Subcutaneous preadipocyte (primary cell): ENCODE results near the gene SYTL2. TPM values are rescaled to one million over a fixed set of nuclear protein-coding genes. Genes with fewer than 3 reads are reported as not detected.

Experiments
- total RNA-seq: library from RNA; depleted of rRNA; stranded (reverse); fragments of >200 nt; gene quantifications from 2 replicates; pipeline ENCODE4 v1.2.3, GENCODE V29; 2012

Gene SYTL2, protein sequence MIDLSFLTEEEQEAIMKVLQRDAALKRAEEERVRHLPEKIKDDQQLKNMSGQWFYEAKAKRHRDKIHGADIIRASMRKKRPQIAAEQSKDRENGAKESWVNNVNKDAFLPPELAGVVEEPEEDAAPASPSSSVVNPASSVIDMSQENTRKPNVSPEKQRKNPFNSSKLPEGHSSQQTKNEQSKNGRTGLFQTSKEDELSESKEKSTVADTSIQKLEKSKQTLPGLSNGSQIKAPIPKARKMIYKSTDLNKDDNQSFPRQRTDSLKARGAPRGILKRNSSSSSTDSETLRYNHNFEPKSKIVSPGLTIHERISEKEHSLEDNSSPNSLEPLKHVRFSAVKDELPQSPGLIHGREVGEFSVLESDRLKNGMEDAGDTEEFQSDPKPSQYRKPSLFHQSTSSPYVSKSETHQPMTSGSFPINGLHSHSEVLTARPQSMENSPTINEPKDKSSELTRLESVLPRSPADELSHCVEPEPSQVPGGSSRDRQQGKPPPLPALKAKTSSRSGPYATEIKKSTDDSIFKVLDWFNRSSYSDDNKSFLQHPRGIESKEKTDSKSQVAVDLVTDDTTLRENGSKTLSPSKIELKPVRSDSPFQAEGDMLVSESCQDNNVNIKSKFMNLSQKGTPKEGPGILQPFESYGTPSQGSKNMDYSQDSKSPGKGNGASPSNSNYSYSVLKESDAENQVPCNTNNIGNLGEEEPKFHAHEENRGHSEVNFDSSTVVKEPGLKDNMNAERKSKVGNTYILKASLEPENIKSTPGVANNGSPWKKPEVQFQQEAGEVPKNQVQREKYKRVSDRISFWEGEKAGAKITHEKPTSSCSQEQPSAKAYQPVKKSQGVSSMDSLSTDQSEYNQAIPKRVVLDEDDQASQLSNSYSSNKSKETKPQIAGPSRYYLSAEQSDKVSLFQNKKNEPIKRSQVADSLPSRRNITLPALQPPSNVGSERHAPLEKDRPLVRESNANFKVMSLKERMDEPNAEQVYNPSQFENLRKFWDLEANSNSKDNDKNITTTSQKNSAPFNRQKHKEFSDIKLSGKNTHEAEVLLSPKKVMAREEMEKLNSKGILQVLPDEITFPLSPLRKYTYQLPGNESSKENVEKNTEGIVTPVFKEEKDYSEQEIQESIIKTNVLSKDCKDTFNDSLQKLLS (N-terminal part only)
- 4.1 and 8.1 TPM in 2 replicates for total RNA-seq

DNA sequence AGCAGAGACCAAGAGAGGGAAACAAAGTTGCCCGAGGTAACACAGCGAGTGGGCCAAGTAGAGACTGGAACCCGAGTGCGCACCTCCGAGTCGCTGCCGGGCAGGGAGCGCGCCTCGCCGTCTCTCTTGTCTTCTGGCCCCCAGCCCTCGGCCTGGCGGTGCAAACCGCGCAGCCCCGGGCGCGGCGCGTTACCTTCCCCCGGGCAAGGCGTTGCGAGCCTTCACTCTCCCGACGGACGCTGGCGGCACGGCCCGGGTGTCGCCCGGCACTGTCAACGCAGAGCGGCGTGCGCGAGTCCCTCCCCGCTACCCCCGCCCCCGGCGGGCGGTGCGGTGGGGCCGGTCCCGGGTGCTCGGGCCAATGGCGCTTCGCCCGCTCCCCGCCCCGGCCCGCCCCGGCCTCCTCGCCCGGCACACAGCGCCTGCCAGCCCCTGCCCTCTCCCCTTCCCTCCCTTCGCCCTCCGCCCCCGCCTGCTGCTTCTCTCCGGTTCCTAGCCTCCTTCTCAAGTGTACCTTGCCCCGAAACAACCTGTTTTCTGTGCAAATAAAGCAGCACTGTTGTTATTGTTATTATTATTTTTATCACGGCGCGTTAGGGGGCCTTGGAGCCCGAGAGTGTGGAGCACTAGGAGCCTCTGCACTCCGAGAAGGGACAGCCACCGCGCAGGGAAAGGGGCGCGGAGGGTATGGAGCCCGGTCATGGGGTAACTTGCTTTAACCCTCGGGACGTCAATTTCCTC lies at the start of gene SYTL2:
SYTL2 (minus strand) TSS at position 271 of the 741 bp plus-strand sequence. CDS start 53,416 bp downstream, outside the sequence.

DNA sequence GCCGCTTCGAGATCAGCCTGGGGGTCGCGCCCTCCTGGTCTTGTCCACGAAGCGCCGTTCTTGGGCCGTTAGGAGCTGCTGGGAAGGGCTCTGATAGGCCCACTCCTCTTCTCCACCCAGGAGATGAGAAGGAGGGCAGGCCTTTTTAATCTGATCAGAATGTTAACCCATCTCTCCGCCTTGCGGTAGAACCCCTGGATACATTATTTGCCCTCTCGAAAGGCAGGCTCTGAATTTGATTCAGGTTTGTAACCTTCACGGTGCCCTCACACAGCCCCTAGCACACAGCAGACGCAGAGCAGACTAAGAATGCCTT lies 44.4 kb upstream of the SYTL2 start, which contains the start of gene CCDC83:
CCDC83 (plus strand) TSS at position 43 of the 316 bp plus-strand sequence. CDS start 9,741 bp downstream, outside the sequence.

DNA sequence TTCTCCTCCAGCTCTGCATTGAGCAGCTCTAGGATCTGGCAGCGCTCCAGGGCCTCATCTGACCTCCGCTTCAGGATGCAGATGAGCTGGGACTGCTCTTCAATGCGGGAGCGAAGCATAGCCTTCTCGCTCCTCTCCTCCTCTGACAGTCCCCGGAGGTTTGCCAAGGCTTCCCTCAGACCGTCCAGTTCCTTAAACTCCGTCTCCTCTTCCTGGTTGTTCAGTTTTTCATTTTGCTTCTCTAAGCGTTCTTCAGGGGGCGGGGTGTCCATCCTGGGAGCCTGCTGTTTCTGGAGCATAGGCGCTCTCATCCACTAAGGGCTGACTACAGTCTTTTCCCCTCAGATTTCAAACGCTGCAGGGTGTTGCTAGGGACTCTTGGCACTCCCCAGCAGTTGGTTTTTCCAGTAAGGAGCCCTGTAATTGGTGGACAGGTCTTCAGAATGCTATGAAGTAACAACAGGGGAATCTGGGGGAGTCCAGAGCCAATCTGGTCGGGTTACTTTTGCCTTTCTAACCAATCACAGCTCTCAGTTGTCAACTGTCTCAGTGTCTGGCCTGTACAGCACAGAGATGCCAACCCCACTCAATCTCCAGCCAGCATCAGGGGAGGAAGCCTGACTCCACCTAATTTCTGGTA lies 125.0 kb downstream of the SYTL2 start, which contains the start of gene CCDC89:
CCDC89 (minus strand) TSS at position 376 of the 640 bp plus-strand sequence; CDS start at position 311, 65 bp downstream.

DNA sequence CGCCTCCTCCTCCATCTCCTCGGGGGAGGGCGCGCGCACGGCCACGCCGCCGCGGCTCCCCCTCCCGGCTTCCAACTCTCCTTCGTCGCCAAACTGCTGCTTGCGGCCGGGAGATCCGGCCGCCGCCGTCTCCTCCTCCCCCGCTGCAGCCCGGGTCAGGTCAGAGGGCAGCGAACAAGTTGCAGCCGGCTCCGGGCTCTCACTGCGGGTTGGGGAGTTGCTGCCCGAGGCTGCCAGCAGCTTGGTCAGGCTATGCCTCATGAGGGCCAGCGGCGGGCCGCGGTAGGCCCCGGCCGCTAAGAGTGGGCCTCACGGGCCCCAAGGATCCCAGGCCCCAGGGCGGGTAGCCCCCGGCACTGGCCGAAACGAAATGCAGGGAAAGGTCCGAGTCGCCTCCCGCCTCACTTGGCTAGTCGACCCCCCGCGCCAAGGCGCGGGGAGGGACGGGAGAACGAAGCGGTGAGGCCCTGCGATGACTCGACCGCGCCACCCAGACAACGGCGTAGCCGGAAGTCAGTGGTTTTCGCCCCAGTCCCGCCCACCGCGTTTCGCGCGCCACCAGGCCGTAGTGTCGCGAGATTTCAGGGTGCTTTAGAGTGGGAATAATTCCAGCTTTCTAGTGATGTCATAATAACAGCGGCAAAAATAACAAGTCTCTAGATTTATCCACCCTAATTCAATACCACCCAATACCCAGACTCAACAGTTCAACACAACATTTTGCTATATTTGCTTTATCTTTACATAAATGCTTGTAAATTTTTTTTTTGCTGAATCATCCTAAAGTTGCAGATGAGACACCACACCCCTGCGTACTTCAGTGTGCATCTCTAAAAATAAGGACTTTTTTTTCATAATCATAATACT lies 146.1 kb downstream of the SYTL2 start, which contains the start of gene CREBZF:
CREBZF (minus strand) TSS at position 515 of the 867 bp plus-strand sequence; CDS start at position 261, 254 bp downstream.

DNA sequence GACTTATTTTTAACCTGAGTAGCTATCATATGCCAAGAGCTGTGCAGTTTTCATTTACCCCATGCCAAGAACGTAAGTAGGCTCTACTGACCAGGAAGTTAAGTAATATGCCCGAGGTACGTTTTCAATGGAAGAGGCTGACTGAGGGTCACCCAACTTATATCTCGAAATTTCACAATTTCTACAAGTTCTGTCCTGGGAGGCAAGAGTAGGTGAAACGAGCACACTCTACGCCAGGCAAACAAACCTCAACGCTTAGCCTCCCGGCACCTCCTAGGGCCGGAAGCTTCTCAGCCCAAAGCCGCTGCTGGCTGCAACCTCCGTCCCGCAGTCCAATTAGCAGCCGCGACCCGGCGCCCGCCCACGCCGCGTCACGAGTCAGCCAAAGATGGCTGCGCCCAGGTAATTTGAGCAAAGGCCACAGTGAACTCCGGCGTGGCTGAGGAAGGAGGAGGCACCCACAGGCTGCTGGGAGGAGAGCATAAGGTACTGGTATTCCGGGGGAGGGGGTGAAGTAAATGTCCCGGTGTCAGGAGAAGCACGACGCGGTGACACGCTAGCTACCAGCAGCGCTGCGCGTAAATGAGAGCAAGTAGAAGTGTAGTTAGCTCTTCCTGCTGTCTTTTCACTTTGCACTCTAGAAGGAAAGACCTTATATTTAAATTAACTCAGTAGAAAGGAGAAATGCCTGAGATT lies 163.2 kb downstream of the SYTL2 start, which contains the start of gene TMEM126A:
TMEM126A (plus strand) TSS at position 364 of the 696 bp plus-strand sequence. CDS start 2,289 bp downstream, outside the sequence.

Other genes with a start within 250 kb of the SYTL2 start
- gene DLG2, start 183.8 kb downstream of the SYTL2 start, total RNA-seq, result 0.98 and 1.5 TPM in 2 replicates
- gene TMEM126B, start 182.5 kb downstream of the SYTL2 start, total RNA-seq, result 48.5 and 57.0 TPM in 2 replicates
- 37.1 and 38.9 TPM in 2 replicates for gene TMEM126A, start 163.2 kb downstream of the SYTL2 start, total RNA-seq
- 29.0 and 39.7 TPM in 2 replicates for gene CREBZF, start 146.0 kb downstream of the SYTL2 start, total RNA-seq
- 4.3 and 4.8 TPM in 2 replicates for gene CCDC89, start 124.9 kb downstream of the SYTL2 start, total RNA-seq
- not detected in 2 replicates for gene CCDC83, start 44.2 kb upstream of the SYTL2 start, total RNA-seq